K562 (cell line): ENCODE results near the gene ARAP1. TPM values are rescaled to one million over a fixed set of nuclear protein-coding genes. Genes with fewer than 3 reads are reported as not detected.

ENCODE experiments used
- ATAC-seq: fragments of 200-7000 bp; cut with Tn5 transposase; 3 replicates; pipeline ENCODE4 v1.9.1; 2020; ENCODE audit warnings: moderate library complexity
- BruUV-seq: library from RNA; stranded (reverse); fragments of 400-500 nt; replicated peaks from 2 replicates; lab custom pipeline; 2021; lab: Mats Ljungman, UMichigan
- CTCF ChIA-PET: fragments of 300-600 bp; formaldehyde crosslinking; extraction: SDS; loops from one replicate; lab custom pipeline; 2021; ENCODE audit warnings: low intra/inter-chr PET ratio; lab: Yijun Ruan, JAX
- POLR2A ChIA-PET: fragments of 300-600, 350-650 bp; sonication (Branson Sonifier 250); formaldehyde crosslinking; extraction: SDS; loops from one replicate; lab custom pipeline; 2021; ENCODE audit warnings: antibody characterized with exemption, inconsistent platforms; lab: Yijun Ruan, JAX
- DNase-seq, 4 experiments: peaks; one replicate each; pipeline versions ENCODE4 v3.0.0 to v3.0.0-alpha.2; 2011 to 2018; ENCODE audit warnings: low spot score in 3 of 4, mixed read lengths in 3 of 4; ENCODE audit errors: extremely low read depth in 1 of 4
- FAIRE-seq: peaks from 2 replicates; lab custom pipeline; 2011; peaks lifted over from hg19 to GRCh38; lab: Jason Lieb, UNC
- H2AFZ ChIP-seq: 2 replicates; pipeline ENCODE4 v1.6.0; 2011; ENCODE audit warnings: low read depth, low read length, control low read depth, inconsistent platforms
- H3K27ac ChIP-seq: fragments of 200-600 bp; 3 replicates; pipeline ENCODE4 v1.8.0; 2011; ENCODE audit warnings: low read depth, mild to moderate bottlenecking, control low read depth, inconsistent platforms, low read length, moderate library complexity, mixed read lengths; ENCODE audit errors: extremely low read depth
- H3K27me3 ChIP-seq, 2 experiments: fragments of 300-600 bp in 1 of 2; 2 replicates in 1 of 2; 3 replicates in 1 of 2; pipeline versions ENCODE4 v1.6.0 to v1.8.0; 2011; ENCODE audit warnings: inconsistent platforms in 2 of 2, low read length in 2 of 2, mild to moderate bottlenecking in 1 of 2, mixed read lengths in 1 of 2, moderate library complexity in 1 of 2; ENCODE audit not compliant: control insufficient read depth in 2 of 2, insufficient read depth in 2 of 2
- H3K36me3 ChIP-seq: fragments of 300-600 bp; 3 replicates; pipeline ENCODE4 v1.8.0; 2011; ENCODE audit warnings: mild to moderate bottlenecking, low read length, inconsistent platforms; ENCODE audit not compliant: control insufficient read depth, insufficient read depth
- H3K4me1 ChIP-seq, 2 experiments: fragments of 200-600 bp in 1 of 2; replicated peaks in 1 of 2; 2 replicates in 1 of 2; 3 replicates in 1 of 2; pipeline versions ENCODE4 v1.5.1 to v1.8.0; 2011; ENCODE audit warnings: inconsistent platforms in 2 of 2, low read length in 2 of 2, mild to moderate bottlenecking in 1 of 2, mixed read lengths in 1 of 2, moderate library complexity in 1 of 2; ENCODE audit not compliant: control insufficient read depth in 2 of 2, insufficient read depth in 2 of 2
- H3K4me2 ChIP-seq: 2 replicates; pipeline ENCODE4 v1.6.1; 2011; ENCODE audit warnings: low read length, control low read depth, inconsistent platforms, mixed read lengths; ENCODE audit not compliant: insufficient read depth
- H3K4me3 ChIP-seq: fragments of 200-600 bp; sonication (generic), shearing (Covaris generic); 2 replicates; pipeline ENCODE4 v1.5.1; 2016; ENCODE audit warnings: control low read depth, inconsistent platforms
- H3K79me2 ChIP-seq: fragments of 200-600 bp; 3 replicates; pipeline ENCODE4 v1.8.0; 2011; ENCODE audit warnings: low read length, inconsistent platforms; ENCODE audit not compliant: control insufficient read depth, insufficient read depth
- H3K9ac ChIP-seq, 2 experiments: 2 replicates each; pipeline versions ENCODE4 v1.6.0 to v1.6.1; 2011; ENCODE audit warnings: low read depth in 2 of 2, low read length in 2 of 2, control low read depth in 1 of 2, inconsistent platforms in 1 of 2, mild to moderate bottlenecking in 1 of 2, mixed read lengths in 1 of 2; ENCODE audit not compliant: insufficient read depth in 1 of 2
- H3K9me1 ChIP-seq: one replicate; pipeline ENCODE4 v1.6.0; 2011; ENCODE audit warnings: inconsistent platforms, mild to moderate bottlenecking, low read length, moderate library complexity; ENCODE audit not compliant: control insufficient read depth, insufficient read depth
- H3K9me3 ChIP-seq: replicated peaks from 2 replicates; pipeline ENCODE4 v1.5.1; 2011; ENCODE audit warnings: low read depth, low read length, inconsistent platforms; ENCODE audit not compliant: control insufficient read depth, insufficient read depth
- H4K20me1 ChIP-seq: replicated peaks from 2 replicates; pipeline ENCODE4 v1.6.1; 2011; ENCODE audit warnings: low read length, inconsistent platforms, mixed read lengths; ENCODE audit not compliant: control insufficient read depth, insufficient read depth
- CBFA2T3 ChIP-seq: fragments of 450-650 bp; IDR thresholded peaks from 2 replicates; pipeline ENCODE4 v1.6.1; 2017
- CEBPZ ChIP-seq: fragments of 150-350 bp; IDR thresholded peaks from 2 replicates; pipeline ENCODE4 v1.6.1; 2014; ENCODE audit warnings: low read depth, mild to moderate bottlenecking, low read length, borderline replicate concordance
- DMBX1 ChIP-seq: fragments of 250-450 bp; sonication (Bioruptor Pico); IDR thresholded peaks from 2 replicates; pipeline ENCODE4 v1.8.0; 2022; ENCODE audit warnings: inconsistent platforms, mild to moderate bottlenecking, moderate library complexity, borderline replicate concordance
- E4F1 ChIP-seq: fragments of 250-450 bp; sonication (Bioruptor Pico); IDR thresholded peaks from 2 replicates; pipeline ENCODE4 v1.5.0; 2021; ENCODE audit warnings: mild to moderate bottlenecking, borderline replicate concordance
- ELK3 ChIP-seq: fragments of 450-650 bp; formaldehyde crosslinking; IDR thresholded peaks from 2 replicates; pipeline ENCODE4 v1.4.0; 2020; ENCODE audit warnings: mild to moderate bottlenecking
- JUN ChIP-seq, 2 experiments: sonication (generic) in 1 of 2; formaldehyde crosslinking in 1 of 2; IDR thresholded peaks; 2 replicates each; pipeline versions ENCODE4 v1.6.1 to v1.8.0; 2012 to 2022; ENCODE audit warnings: borderline replicate concordance in 2 of 2, mild to moderate bottlenecking in 2 of 2, improper control_type of control experiment in 1 of 2, low read depth in 1 of 2, low read length in 1 of 2, missing genetic modification reagents in 1 of 2
- MED1 ChIP-seq: sonication (generic); formaldehyde crosslinking; IDR thresholded peaks from 2 replicates; pipeline ENCODE4 v1.8.1; 2023; ENCODE audit warnings: missing genetic modification reagents, borderline replicate concordance
- MYNN ChIP-seq, 2 experiments: sonication (generic); formaldehyde crosslinking in 1 of 2; IDR thresholded peaks; 2 replicates each; pipeline versions ENCODE4 v1.5.0 to v1.6.1; 2016 to 2020; ENCODE audit warnings: antibody characterized with exemption in 1 of 2, missing genetic modification reagents in 1 of 2
- POLR2A ChIP-seq: fragments of 450-650 bp; conservative IDR thresholded peaks from 2 replicates; pipeline ENCODE4 v1.6.1; 2016
- ZFX ChIP-seq: sonication (generic); formaldehyde crosslinking; IDR thresholded peaks from 2 replicates; pipeline ENCODE4 v1.8.0; 2022; ENCODE audit warnings: mild to moderate bottlenecking, missing genetic modification reagents, moderate library complexity
- ZNF140 ChIP-seq: fragments of 250-450 bp; sonication (Bioruptor Pico); IDR thresholded peaks from 2 replicates; pipeline ENCODE4 v1.8.0; 2021; ENCODE audit warnings: moderate library complexity, mild to moderate bottlenecking, inconsistent platforms
- ZNF75A ChIP-seq: fragments of 450-650 bp; formaldehyde crosslinking; IDR thresholded peaks from 2 replicates; pipeline ENCODE4 v1.4.0; 2020; ENCODE audit warnings: mild to moderate bottlenecking
- WGBS: fragments of 100-300 bp; shearing (Covaris generic); methylation state at CpG from one replicate; pipeline ENCODE4 v1.1.6; 2016; ENCODE audit warnings: low coverage, mixed read lengths; ENCODE audit not compliant: insufficient coverage; ENCODE audit errors: missing lambda C conversion rate; 5-methylcytosine and 5-hydroxymethylcytosine counted together
- in situ Hi-C: fragments of 300-500 bp; cut with MboI; formaldehyde crosslinking; loops from 4 replicates; pipeline ENCODE4 v1.15.0; 2018; ENCODE audit warnings: inconsistent platforms, mixed read lengths
- intact Hi-C: fragments of 100-400 bp; cut with micrococcal nuclease; formaldehyde crosslinking; loops from 2 replicates; pipeline ENCODE4 v1.14.2; 2022
- polyA plus RNA-seq, 8 experiments: library from polyadenylated mRNA; depleted of rRNA in 4 of 8; stranded (reverse) in 5 of 8; unstranded in 3 of 8; fragments of >200 nt; fragmentation: Nextera tagmentation in 2 of 8; fragmentation: Illumina TruSeq in 1 of 8; extraction: Ambion mirVana in 2 of 8; extraction: Trizol in 1 of 8; gene quantifications; 2 replicates each; pipeline versions ENCODE4 v1.2.1 to v1.2.3, GENCODE V29; 2011 to 2014; ENCODE audit warnings: inconsistent platforms in 1 of 8, missing spikeins in 1 of 8
- total RNA-seq, 7 experiments: library from RNA; depleted of rRNA in 6 of 7; stranded (reverse); fragments of >200 nt in 6 of 7; fragmentation: Illumina TruSeq in 2 of 7; extraction: Trizol in 2 of 7; gene quantifications; 2 replicates each; pipeline versions ENCODE4 v1.2.1 to v1.2.3, GENCODE V29; 2011 to 2021; ENCODE audit warnings: low replicate concordance in 1 of 7
- TF ChIP-seq, protein P1 (sequence below): sonication (generic); formaldehyde crosslinking; IDR thresholded peaks from 2 replicates; pipeline ENCODE4 v1.8.1; 2023; ENCODE audit warnings: mild to moderate bottlenecking, missing genetic modification reagents

Gene ARAP1
- total and polyA plus RNA-seq, 9 of the 15 experiments (the other 6 are each of a cell fraction or from before 2014, with no cell fraction given), result 0.23 to 67.0 (median 24.6) TPM

GRCh38 chr11:72710278-72710677 lies 41.9 kb downstream of the ARAP1 start:
- no peak for ATAC-seq
- H3K9ac ChIP-seq, result no peak overlapping the region; a peak in 1 of 4 replicates
- H2AFZ ChIP-seq, result no peak overlapping the region
- no TSS peak for BruUV-seq
- H3K79me2 ChIP-seq, result no peaks in the 10 kb centered on the region
- H4K20me1 ChIP-seq, result no peaks in the 10 kb centered on the region
- WGBS, result 85% methylated on average over 5 of the region's 11 CpGs
- POLR2A ChIA-PET, result interaction anchor here (0.6 kb wide), 1 partner anchor 43 kb away, joined by 3 read pairs; no protein-coding TSS in a partner anchor
- in situ Hi-C loops, result no loop called here
- no peak for DNase-seq
- intact Hi-C loops, result no loop called here
- H3K27me3 ChIP-seq, result no peaks in the 10 kb centered on the region
- no peak overlapping the region for H3K27ac ChIP-seq
- H3K9me1 ChIP-seq, result no peaks in the 10 kb centered on the region
- H3K4me2 ChIP-seq, result no peak overlapping the region
- H3K36me3 ChIP-seq, result peaks cover 79% of the 10 kb centered on the region; the same call in 1 of the 3 replicates
- H3K9me3 ChIP-seq, result no peaks in the 10 kb centered on the region
- no peak for FAIRE-seq
- no peak overlapping the region for H3K4me3 ChIP-seq
- CTCF ChIA-PET, result no interaction called here
- H3K4me1 ChIP-seq, result peaks cover 0 to 24% of the 10 kb centered on the region in 2 experiments; a peak in 2 of 5 replicates
- TF ChIP-seq JUN (IDR thresholded peaks at IDR 0.05; ENCODE audit: borderline replicate concordance, low read depth, low read length) (no peak), JUN (CRISPR knock-in tag; IDR thresholded peaks at IDR 0.05; ENCODE audit: borderline replicate concordance) (no peak), POLR2A (no peak), MYNN (IDR thresholded peaks at IDR 0.05) (no peak), MYNN (CRISPR knock-in tag; IDR thresholded peaks at IDR 0.05) (no peak), ELK3 (no peak), E4F1 (CRISPR knock-in tag) (no peak), ZNF75A (CRISPR knock-in tag) (no peak), ZNF140 (CRISPR knock-in tag) (no peak), ZFX (no peak), CEBPZ (no peak), DMBX1 (CRISPR knock-in tag) (no peak), CBFA2T3 (no peak), MED1 (CRISPR knock-in tag) (no peak)
- TF ChIP-seq, protein P1, sequence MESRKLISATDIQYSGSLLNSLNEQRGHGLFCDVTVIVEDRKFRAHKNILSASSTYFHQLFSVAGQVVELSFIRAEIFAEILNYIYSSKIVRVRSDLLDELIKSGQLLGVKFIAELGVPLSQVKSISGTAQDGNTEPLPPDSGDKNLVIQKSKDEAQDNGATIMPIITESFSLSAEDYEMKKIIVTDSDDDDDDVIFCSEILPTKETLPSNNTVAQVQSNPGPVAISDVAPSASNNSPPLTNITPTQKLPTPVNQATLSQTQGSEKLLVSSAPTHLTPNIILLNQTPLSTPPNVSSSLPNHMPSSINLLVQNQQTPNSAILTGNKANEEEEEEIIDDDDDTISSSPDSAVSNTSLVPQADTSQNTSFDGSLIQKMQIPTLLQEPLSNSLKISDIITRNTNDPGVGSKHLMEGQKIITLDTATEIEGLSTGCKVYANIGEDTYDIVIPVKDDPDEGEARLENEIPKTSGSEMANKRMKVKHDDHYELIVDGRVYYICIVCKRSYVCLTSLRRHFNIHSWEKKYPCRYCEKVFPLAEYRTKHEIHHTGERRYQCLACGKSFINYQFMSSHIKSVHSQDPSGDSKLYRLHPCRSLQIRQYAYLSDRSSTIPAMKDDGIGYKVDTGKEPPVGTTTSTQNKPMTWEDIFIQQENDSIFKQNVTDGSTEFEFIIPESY (CRISPR knock-in tag), result no peak
